Thyroid gland (tissue), 4 donors: ENCODE measurements around the gene IL4I1.

ENCODE experiments used
- CTCF ChIP-seq, 6 experiments: fragments of 200-600 bp in 3 of 6; fragments of 450-650 bp in 3 of 6; sonication (generic) in 3 of 6; IDR thresholded peaks; one replicate each; pipeline ENCODE4 v1.5.1; 2016 to 2019; ENCODE audit warnings: antibody characterized with exemption in 6 of 6, mild to moderate bottlenecking in 2 of 6, inconsistent platforms in 1 of 6, moderate library complexity in 1 of 6
- POLR2A ChIP-seq, 2 donors: fragments of 450-650 bp; IDR thresholded peaks; one replicate each; pipeline ENCODE4 v1.6.1; 2017; ENCODE audit warnings: antibody characterized with exemption in 2 of 2, mild to moderate bottlenecking in 2 of 2, moderate library complexity in 1 of 2

- TF ChIP-seq CTCF (IDR thresholded peaks at IDR 0.05) (no peak), POLR2A (IDR thresholded peaks at IDR 0.05) (no peak)
These were observed 27.6 kb upstream of the IL4I1 start for GRCh38 chr19:49924004-49924880.
